Fibroblast of lung (primary cell): ENCODE data around the gene RNASEH2A.

Source experiments
- EZH2 ChIP-seq: IDR thresholded peaks from 2 replicates; pipeline ENCODE4 v1.5.1; 2012; ENCODE audit warnings: low read length, control low read depth, mild to moderate bottlenecking; ENCODE audit errors: missing control alignments
- TF ChIP-seq, protein P1 (sequence below), 2 donors: IDR thresholded peaks in 1 of 2; conservative IDR thresholded peaks in 1 of 2; 1 replicate in 1 of 2; 2 replicates in 1 of 2; pipeline ENCODE4 v1.5.1; 2011 to 2012; ENCODE audit warnings: low read length in 2 of 2, control low read depth in 1 of 2, inconsistent platforms in 1 of 2, low read depth in 1 of 2, mild to moderate bottlenecking in 1 of 2

DNA sequence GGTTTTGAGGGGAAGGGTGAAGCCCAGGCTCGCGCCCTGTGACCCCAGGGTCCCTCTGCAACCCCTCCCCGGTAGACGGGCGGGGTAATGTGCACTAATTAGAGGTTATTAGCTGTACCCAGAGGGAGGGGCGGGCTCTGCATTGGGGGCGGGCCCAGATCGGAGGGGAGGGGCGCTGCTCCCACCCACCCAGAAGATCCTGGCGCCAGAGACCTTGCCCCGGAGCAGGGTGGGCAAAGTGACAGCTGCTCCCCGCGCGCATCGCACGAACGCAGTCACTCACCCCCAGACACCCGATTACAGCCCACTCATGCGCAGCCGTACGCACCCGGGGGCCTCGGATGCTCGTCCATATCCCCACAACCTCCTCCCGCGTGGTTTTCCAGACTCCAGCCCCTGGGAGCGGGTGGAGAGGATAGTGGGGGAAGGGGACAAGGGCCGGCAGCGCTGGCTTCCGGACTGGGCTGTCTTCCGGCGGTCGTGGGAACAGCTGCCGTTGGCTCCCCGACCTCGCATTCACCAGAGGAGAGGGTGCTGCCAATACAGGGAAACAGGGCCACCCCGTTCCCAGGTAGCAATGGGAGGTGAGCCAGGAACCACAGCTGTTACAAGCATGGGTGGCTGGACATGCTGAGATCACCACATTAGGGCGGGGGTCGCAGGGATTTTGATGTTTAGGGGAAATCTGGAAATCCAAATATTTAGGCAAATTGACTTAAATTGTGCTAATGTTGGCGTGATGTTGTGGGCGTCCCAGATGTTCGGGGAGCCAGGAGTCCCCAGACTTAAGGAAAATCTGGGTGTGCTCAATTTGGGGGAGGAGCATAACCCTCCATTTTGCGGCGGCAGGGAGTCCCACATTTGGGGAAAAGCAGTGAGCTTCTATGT, 28.1 kb upstream of the RNASEH2A start:
- no peak for TF ChIP-seq EZH2
- TF ChIP-seq, protein P1, sequence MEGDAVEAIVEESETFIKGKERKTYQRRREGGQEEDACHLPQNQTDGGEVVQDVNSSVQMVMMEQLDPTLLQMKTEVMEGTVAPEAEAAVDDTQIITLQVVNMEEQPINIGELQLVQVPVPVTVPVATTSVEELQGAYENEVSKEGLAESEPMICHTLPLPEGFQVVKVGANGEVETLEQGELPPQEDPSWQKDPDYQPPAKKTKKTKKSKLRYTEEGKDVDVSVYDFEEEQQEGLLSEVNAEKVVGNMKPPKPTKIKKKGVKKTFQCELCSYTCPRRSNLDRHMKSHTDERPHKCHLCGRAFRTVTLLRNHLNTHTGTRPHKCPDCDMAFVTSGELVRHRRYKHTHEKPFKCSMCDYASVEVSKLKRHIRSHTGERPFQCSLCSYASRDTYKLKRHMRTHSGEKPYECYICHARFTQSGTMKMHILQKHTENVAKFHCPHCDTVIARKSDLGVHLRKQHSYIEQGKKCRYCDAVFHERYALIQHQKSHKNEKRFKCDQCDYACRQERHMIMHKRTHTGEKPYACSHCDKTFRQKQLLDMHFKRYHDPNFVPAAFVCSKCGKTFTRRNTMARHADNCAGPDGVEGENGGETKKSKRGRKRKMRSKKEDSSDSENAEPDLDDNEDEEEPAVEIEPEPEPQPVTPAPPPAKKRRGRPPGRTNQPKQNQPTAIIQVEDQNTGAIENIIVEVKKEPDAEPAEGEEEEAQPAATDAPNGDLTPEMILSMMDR (conservative IDR thresholded peaks at IDR 0.05 in 1 of 2, IDR thresholded peaks at IDR 0.05 in 1 of 2; ENCODE audit: low read depth in 1 of 2, low read length in 2 of 2), result no peak
